Neural progenitor cell (in vitro differentiated cells): ENCODE measurements around the gene GLCCI1. TPM values are rescaled to one million over a fixed set of nuclear protein-coding genes. Genes with fewer than 3 reads are reported as not detected.

Experiments used
- DNase-seq: peaks from one replicate; pipeline ENCODE4 v3.0.0-alpha.2; 2016; ENCODE audit warnings: low spot score
- H2AFZ ChIP-seq: fragments of 200-600 bp; sonication (generic); replicated peaks from 2 replicates; pipeline ENCODE4 v1.6.1; 2016; ENCODE audit warnings: antibody characterized with exemption
- H3F3A ChIP-seq: fragments of 200-600 bp; sonication (generic); 2 replicates; pipeline ENCODE4 v1.6.1; 2016; ENCODE audit warnings: antibody characterized with exemption, low read depth
- H3K27ac ChIP-seq: fragments of 200-600 bp; sonication (generic); 2 replicates; pipeline ENCODE4 v1.5.1; 2016; ENCODE audit warnings: mild to moderate bottlenecking
- H3K27me3 ChIP-seq: fragments of 200-600 bp; sonication (generic); 2 replicates; pipeline ENCODE4 v1.6.1; 2016; ENCODE audit warnings: mild to moderate bottlenecking, moderate library complexity
- H3K36me3 ChIP-seq: fragments of 200-600 bp; sonication (generic); 2 replicates; pipeline ENCODE4 v1.5.1; 2016
- H3K4me1 ChIP-seq: fragments of 200-600 bp; sonication (generic); 2 replicates; pipeline ENCODE4 v1.6.1; 2016; ENCODE audit warnings: mixed run types
- H3K4me2 ChIP-seq: fragments of 200-600 bp; sonication (generic); 2 replicates; pipeline ENCODE4 v1.6.1; 2016
- H3K4me3 ChIP-seq: fragments of 200-600 bp; sonication (generic); 2 replicates; pipeline ENCODE4 v1.5.1; 2016
- H3K79me2 ChIP-seq: fragments of 200-600 bp; sonication (generic); 2 replicates; pipeline ENCODE4 v1.6.1; 2016; ENCODE audit warnings: low read depth
- H3K9ac ChIP-seq: fragments of 200-600 bp; sonication (generic); 2 replicates; pipeline ENCODE4 v1.6.1; 2016
- H3K9me3 ChIP-seq: fragments of 200-600 bp; sonication (generic); 2 replicates; pipeline ENCODE4 v1.5.1; 2016; ENCODE audit warnings: low read depth
- H4K20me1 ChIP-seq: fragments of 200-600 bp; sonication (generic); 2 replicates; pipeline ENCODE4 v1.6.1; 2016; ENCODE audit warnings: low read depth
- H3K27ac Mint-ChIP-seq: 3 replicates; pipeline ENCODE4 v1.8.0; 2021; ENCODE audit warnings: mixed read lengths
- H3K27me3 Mint-ChIP-seq: 2 replicates; pipeline ENCODE4 v1.8.0; 2022; ENCODE audit warnings: low read depth, mild to moderate bottlenecking, inconsistent platforms, moderate library complexity, mixed read lengths; ENCODE audit not compliant: insufficient read depth
- H3K36me3 Mint-ChIP-seq: 3 replicates; pipeline ENCODE4 v1.8.0; 2021; ENCODE audit warnings: mixed read lengths
- H3K4me1 Mint-ChIP-seq: 3 replicates; pipeline ENCODE4 v1.8.0; 2021; ENCODE audit warnings: mixed read lengths
- H3K4me3 Mint-ChIP-seq: 3 replicates; pipeline ENCODE4 v1.8.0; 2021; ENCODE audit warnings: mild to moderate bottlenecking, moderate library complexity, mixed read lengths
- H3K9me3 Mint-ChIP-seq: 3 replicates; pipeline ENCODE4 v1.8.0; 2020; ENCODE audit warnings: mixed read lengths
- EZH2 ChIP-seq: fragments of 200-600 bp; sonication (generic); IDR thresholded peaks from 2 replicates; pipeline ENCODE4 v1.6.1; 2017; ENCODE audit warnings: antibody characterized with exemption, mild to moderate bottlenecking, moderate library complexity
- EZH2phosphoT487 ChIP-seq: fragments of 200-600 bp; sonication (generic); IDR thresholded peaks from 2 replicates; pipeline ENCODE4 v1.6.1; 2017; ENCODE audit warnings: antibody characterized with exemption
- total RNA-seq: library from RNA; depleted of rRNA; stranded (reverse); fragments of >200 nt; gene quantifications from 2 replicates; pipeline ENCODE4 v1.2.3, GENCODE V29; 2015; ENCODE audit warnings: low replicate concordance
- TF ChIP-seq, protein P1 (sequence below): fragments of 200-600 bp; sonication (generic); IDR thresholded peaks from 2 replicates; pipeline ENCODE4 v1.5.1; 2017; ENCODE audit warnings: antibody characterized with exemption, mild to moderate bottlenecking

Gene GLCCI1
- total RNA-seq, 1 donor from 2014 or later: 78.0 TPM

DNA sequence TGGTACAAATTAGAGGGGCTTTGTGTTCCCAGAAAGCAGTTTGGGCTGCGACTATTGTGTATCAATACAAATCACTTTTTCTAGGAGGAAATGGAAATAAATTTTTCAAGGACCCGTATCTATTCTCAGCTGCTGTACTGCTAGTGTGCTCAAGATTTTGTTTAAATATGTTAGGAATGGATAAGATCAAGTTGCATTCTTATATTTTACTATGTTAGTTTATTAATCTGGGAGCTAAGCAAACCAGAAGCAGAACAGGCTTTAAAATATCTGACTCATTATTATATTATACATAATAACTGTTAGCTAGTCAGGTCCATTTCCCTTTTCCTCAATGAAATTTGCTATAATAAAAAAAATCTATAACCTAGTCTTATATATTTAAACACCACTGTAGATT is 11.1 kb upstream of the GLCCI1 start:
- H3K9me3 Mint-ChIP-seq: no peaks in the 10 kb centered on the region
- TF ChIP-seq EZH2 (no peak), EZH2phosphoT487 (no peak)
- TF ChIP-seq, protein P1, sequence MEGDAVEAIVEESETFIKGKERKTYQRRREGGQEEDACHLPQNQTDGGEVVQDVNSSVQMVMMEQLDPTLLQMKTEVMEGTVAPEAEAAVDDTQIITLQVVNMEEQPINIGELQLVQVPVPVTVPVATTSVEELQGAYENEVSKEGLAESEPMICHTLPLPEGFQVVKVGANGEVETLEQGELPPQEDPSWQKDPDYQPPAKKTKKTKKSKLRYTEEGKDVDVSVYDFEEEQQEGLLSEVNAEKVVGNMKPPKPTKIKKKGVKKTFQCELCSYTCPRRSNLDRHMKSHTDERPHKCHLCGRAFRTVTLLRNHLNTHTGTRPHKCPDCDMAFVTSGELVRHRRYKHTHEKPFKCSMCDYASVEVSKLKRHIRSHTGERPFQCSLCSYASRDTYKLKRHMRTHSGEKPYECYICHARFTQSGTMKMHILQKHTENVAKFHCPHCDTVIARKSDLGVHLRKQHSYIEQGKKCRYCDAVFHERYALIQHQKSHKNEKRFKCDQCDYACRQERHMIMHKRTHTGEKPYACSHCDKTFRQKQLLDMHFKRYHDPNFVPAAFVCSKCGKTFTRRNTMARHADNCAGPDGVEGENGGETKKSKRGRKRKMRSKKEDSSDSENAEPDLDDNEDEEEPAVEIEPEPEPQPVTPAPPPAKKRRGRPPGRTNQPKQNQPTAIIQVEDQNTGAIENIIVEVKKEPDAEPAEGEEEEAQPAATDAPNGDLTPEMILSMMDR: no peak
- Histone ChIP-seq H3K4me1 (no peaks in the 10 kb centered on the region), H2AFZ (no peak overlapping the region), H3K79me2 (no peaks in the 10 kb centered on the region), H3K4me2 (no peak overlapping the region), H3K4me3 (no peak overlapping the region), H4K20me1 (no peaks in the 10 kb centered on the region), H3F3A (no peaks in the 10 kb centered on the region), H3K27me3 (no peaks in the 10 kb centered on the region), H3K36me3 (no peaks in the 10 kb centered on the region), H3K27ac (no peak overlapping the region), H3K9ac (no peak overlapping the region), H3K9me3 (no peaks in the 10 kb centered on the region)
- H3K4me3 Mint-ChIP-seq: no peak overlapping the region
- no peak overlapping the region for H3K27ac Mint-ChIP-seq
- no peak for DNase-seq
- H3K27me3 Mint-ChIP-seq: peaks cover 2% of the 10 kb centered on the region
- H3K36me3 Mint-ChIP-seq: no peaks in the 10 kb centered on the region
- no peaks in the 10 kb centered on the region for H3K4me1 Mint-ChIP-seq

DNA sequence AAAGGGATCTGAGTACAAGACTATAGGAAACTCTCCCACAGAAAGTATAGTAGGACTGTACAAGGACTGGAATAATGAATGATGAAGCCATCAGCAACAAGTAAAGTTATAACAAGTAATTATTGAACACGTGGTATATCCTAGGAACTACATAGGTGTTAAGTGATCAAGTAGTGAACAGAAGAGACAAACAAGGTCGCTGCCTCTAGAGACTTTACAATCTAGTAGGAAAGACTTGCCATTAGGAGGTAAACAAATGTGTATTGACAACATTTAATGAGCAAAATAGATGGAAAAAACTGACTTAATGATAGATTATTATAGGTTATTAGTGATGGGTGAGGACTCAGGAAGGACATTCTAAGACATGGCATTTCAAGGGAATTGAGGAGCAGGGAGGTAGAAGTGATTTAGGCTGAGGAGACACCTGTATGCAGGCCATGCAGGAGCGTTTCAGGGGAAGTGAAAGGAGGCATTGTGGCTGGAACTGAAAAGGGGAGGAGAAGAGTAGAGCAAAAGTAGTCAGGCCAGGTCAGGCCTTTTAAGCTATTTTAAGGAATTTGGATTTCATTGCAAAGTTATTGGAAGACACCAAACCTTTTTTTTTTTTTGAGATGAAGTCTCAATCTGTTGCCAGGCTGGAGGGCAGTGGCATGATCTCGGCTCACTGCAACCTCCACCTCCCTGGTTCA is 8.5 kb upstream of the GLCCI1 start:
- Mint-ChIP-seq H3K4me1 (no peaks in the 10 kb centered on the region), H3K9me3 (no peaks in the 10 kb centered on the region), H3K27me3 (peaks cover 2% of the 10 kb centered on the region), H3K4me3 (no peak overlapping the region), H3K36me3 (no peaks in the 10 kb centered on the region), H3K27ac (no peak overlapping the region)
- H3K9me3 ChIP-seq: no peaks in the 10 kb centered on the region
- no peak overlapping the region for H3K4me2 ChIP-seq
- no peak overlapping the region for H2AFZ ChIP-seq
- H3K36me3 ChIP-seq: no peaks in the 10 kb centered on the region
- H3F3A ChIP-seq: no peaks in the 10 kb centered on the region
- no peak for DNase-seq
- H3K9ac ChIP-seq: no peak overlapping the region
- H3K4me3 ChIP-seq: no peak overlapping the region
- H3K79me2 ChIP-seq: no peaks in the 10 kb centered on the region
- no peaks in the 10 kb centered on the region for H3K27me3 ChIP-seq
- no peaks in the 10 kb centered on the region for H4K20me1 ChIP-seq
- no peak overlapping the region for H3K27ac ChIP-seq
- no peak for TF ChIP-seq EZH2phosphoT487
- TF ChIP-seq, protein P1: no peak
- TF ChIP-seq EZH2: no peak
- H3K4me1 ChIP-seq: no peaks in the 10 kb centered on the region

DNA sequence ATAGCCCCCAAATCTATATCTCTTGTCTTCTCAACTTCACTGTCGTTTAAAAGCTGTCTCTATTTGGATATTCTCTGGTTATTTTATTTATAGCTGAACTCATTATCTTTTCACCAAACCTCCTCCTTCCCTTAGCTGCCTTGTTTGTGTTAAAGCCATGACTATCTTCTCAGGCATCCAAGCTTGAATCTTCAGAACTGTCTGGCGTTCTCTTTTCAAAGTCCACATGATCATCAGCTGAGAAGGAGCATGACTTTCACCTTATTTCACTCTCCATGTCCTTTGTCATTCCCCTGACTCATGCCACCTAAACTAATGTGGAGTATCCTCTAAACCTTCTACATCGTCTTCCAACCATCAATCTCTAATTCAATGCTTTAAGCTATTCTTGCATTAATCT is 5.7 kb upstream of the GLCCI1 start:
- Histone ChIP-seq H3K4me3 (no peak overlapping the region), H2AFZ (no peak overlapping the region)

More for the DNA sequence above, 5.7 kb upstream of the GLCCI1 start:
- Histone ChIP-seq H3K9me3 (no peaks in the 10 kb centered on the region), H3K27ac (no peak overlapping the region), H3K27me3 (no peaks in the 10 kb centered on the region), H4K20me1 (no peaks in the 10 kb centered on the region), H3K9ac (no peak overlapping the region), H3K4me2 (no peak overlapping the region), H3K4me1 (peaks cover 1% of the 10 kb centered on the region), H3F3A (no peaks in the 10 kb centered on the region), H3K79me2 (no peaks in the 10 kb centered on the region), H3K36me3 (no peaks in the 10 kb centered on the region)
- Mint-ChIP-seq H3K27me3 (peaks cover 2% of the 10 kb centered on the region), H3K36me3 (no peaks in the 10 kb centered on the region), H3K4me1 (peaks cover 3% of the 10 kb centered on the region), H3K4me3 (no peak overlapping the region), H3K9me3 (no peaks in the 10 kb centered on the region), H3K27ac (no peak overlapping the region)
- no peak for DNase-seq
- TF ChIP-seq EZH2 (no peak), EZH2phosphoT487 (no peak)
- TF ChIP-seq, protein P1: no peak
